ENCODE data around the gene GPR18.

GPR18 gene

DNA sequence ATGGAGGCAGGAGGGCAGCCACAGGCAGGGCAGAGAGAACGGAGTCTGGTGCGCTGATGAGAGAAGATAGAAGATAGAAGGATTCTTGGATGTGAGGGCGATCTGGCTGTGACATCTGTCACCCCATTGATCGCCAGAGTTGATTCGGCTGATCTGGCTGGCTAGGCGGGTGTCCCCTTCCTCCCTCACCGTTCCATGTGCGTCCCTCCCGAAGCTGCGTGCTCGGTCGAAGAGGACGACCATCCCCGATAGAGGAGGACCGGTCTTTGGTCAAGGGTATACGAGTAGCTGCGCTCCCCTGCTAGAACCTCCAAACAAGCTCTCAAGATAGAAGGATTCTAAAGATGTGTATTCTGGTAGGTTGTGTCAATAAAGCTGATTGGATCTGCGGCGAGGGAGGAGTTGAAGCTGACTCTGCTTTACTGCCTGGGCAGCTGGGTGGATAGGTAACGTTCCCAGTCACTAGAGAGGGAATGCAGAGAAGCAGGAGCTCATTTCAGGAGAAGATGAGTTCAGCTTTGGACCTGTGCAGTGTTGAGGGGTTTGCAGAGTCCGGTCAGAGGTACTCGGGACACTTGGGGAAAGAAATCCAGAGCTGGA, 52.5 kb downstream of the GPR18 start:
- DNase-seq = no peak

Measured in NCI-H1048 (cell line).